ENCODE measurements around the gene BNIP5. TPM values are rescaled to one million over a fixed set of nuclear protein-coding genes. Genes with fewer than 3 reads are reported as not detected.

Gene BNIP5
- total RNA-seq, 6 experiments from 2014 or later, result not detected

DNA sequence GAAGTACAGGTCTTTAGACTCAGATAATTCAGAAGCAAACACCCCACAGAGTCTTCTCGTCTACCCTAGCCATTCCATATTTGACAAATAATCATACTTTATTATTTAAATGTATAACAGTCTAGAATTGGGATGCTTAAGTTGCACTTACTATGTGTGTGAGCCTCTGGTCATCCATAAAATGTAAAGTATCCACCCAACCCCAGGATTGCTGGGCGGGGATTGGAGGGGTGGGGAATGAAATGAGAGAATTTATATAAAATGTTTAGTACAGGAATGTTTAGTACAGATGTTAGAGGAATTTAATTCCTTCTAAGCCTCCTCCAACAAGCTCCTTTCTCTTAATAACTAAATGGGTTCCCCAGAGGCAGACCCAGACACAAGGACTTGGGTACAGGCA lies 16.9 kb downstream of the BNIP5 start:
- TF ChIP-seq POLR2A (IDR thresholded peaks at IDR 0.05) (no peak), CTCF (IDR thresholded peaks at IDR 0.05) (no peak)
- 60% methylated on average over 2 of the region's 2 CpGs for WGBS (ENCODE audit: insufficient coverage, low coverage, low lambda C conversion rate, missing lambda C conversion rate)
- H3K27ac ChIP-seq, result no peak overlapping the region

DNA sequence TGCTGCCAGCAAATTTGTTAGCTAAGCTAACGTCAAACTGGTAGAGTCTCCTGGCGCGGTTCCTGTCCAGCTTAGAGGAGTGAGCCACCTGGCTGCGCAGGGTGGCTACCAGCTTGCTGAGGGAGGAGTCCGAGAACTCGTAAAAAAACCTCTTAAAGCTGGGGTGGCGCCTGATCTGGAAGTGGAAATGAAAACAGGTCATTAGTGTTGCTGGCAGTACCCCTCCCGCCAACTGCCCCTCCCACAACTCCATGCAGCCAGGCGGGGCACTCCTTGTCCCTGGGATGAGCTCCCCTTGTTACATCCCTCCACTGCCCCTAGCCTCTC lies 17.3 kb downstream of the BNIP5 start:
- Histone ChIP-seq H3K36me3 (no peaks in the 10 kb centered on the region), H3K4me3 (no peak overlapping the region), H3K27me3 (no peaks in the 10 kb centered on the region), H3K4me1 (no peaks in the 10 kb centered on the region), H3K9me3 (no peaks in the 10 kb centered on the region), H3K27ac (no peak overlapping the region)
- TF ChIP-seq POLR2A (IDR thresholded peaks at IDR 0.05) (no peak), CTCF (IDR thresholded peaks at IDR 0.05) (no peak)
- ATAC-seq (no peak), DNase-seq (no peak)
- WGBS (ENCODE audit: insufficient coverage, low coverage, low lambda C conversion rate, missing lambda C conversion rate), result 80% methylated on average over 8 of the region's 9 CpGs
- intact Hi-C loops (cut with DNase I), result no loop called here

More for the DNA sequence above, 16.9 kb downstream of the BNIP5 start:
- no peaks in the 10 kb centered on the region for H3K27me3 ChIP-seq
- no peak overlapping the region for H3K4me3 ChIP-seq
- no peak for ATAC-seq
- no peaks in the 10 kb centered on the region for H3K36me3 ChIP-seq
- H3K9me3 ChIP-seq, result no peaks in the 10 kb centered on the region
- no peak for DNase-seq
- intact Hi-C loops (cut with DNase I), result no loop called here
- H3K4me1 ChIP-seq, result no peaks in the 10 kb centered on the region

DNA sequence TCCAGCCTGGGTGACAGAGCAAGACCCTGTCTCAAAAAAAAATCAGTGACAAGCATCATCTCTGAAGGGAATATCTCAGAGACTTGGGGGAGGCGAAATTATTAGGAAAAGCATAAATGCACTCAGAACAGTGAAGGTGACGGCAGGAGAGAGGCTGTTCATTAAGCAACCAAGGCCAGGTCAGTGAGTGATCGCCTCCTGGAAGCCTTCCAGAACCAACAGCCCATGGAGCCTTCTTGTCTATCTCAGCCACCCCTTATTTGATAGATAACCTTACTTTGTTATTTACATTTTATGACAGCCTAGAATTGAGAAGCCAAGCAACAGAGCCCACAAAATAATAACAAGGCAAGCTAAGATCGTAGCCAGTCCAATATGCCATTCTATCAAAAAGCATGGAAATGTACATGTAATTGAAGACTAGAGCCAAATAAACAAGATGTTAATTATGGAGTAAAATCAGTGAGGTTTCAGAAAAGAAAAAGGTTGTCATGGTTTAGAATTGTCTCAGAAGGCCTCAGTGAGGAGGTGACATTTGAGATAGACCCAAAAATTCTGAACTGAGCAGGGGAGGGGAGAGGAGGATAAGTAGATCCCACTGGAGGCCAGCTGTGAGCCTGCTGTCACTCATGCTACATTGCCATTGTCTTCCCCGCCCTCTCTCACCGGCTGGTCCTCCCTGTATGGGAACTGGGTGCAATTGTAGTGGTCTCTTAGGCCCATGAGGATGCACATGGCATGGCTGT lies 17.8 kb downstream of the BNIP5 start:
- H3K27ac ChIP-seq, result no peak overlapping the region
- no peaks in the 10 kb centered on the region for H3K36me3 ChIP-seq
- intact Hi-C loops (cut with DNase I), result no loop called here
- ATAC-seq, result peak; percentile 44 to 80 (median 54)
- no peak for TF ChIP-seq CTCF (IDR thresholded peaks at IDR 0.05)
- no peak for TF ChIP-seq POLR2A (IDR thresholded peaks at IDR 0.05)
- H3K4me1 ChIP-seq, result no peaks in the 10 kb centered on the region
- no peaks in the 10 kb centered on the region for H3K9me3 ChIP-seq
- no peaks in the 10 kb centered on the region for H3K27me3 ChIP-seq
- no peak overlapping the region for H3K4me3 ChIP-seq
- 50% methylated on average over 4 of the region's 6 CpGs for WGBS (ENCODE audit: insufficient coverage, low coverage, low lambda C conversion rate, missing lambda C conversion rate)
- DNase-seq, result no peak

- no peaks in the 10 kb centered on the region for H3K9me3 ChIP-seq
- no peaks in the 10 kb centered on the region for H3K27me3 ChIP-seq
- DNase-seq (no peak), ATAC-seq (no peak)
- H3K36me3 ChIP-seq, result no peaks in the 10 kb centered on the region
- intact Hi-C loops (cut with DNase I), result no loop called here
- no peak overlapping the region for H3K4me3 ChIP-seq
- 87% methylated on average over 2 of the region's 2 CpGs for WGBS (ENCODE audit: insufficient coverage, low coverage, low lambda C conversion rate, missing lambda C conversion rate)
- H3K4me1 ChIP-seq, result no peaks in the 10 kb centered on the region
- no peak for TF ChIP-seq CTCF (IDR thresholded peaks at IDR 0.05)
- TF ChIP-seq POLR2A (IDR thresholded peaks at IDR 0.05), result no peak
- H3K27ac ChIP-seq, result no peak overlapping the region
Observed at GRCh38 chr6:36317623-36318022, 19.1 kb downstream of the BNIP5 start.

Data from right lobe of liver (tissue), 6 donors.